ENCODE measurements around the gene DNAJC25.

Gene DNAJC25

GRCh38 chr9:111604054-111604615 is 27.0 kb upstream of the DNAJC25 start:
- peaks cover 0 to 3% (median 0%) of the 10 kb centered on the region in 4 donors for H3K4me1 ChIP-seq
- no peaks in the 10 kb centered on the region for H3K9me3 ChIP-seq
- no peak overlapping the region for H3K27ac ChIP-seq
- no peaks in the 10 kb centered on the region for H3K36me3 ChIP-seq
- no peak for TF ChIP-seq CTCF (IDR thresholded peaks at IDR 0.05)
- intact Hi-C loops (cut with DNase I; ENCODE audit: low total_unique reads): loop anchor here (10.0 kb wide), 1 partner anchor 119 kb away; the partner anchor contains the start of gene ECPAS
- no peak for DNase-seq
- peaks cover 0 to 7% of the 10 kb centered on the region in 2 donors for H3K27me3 ChIP-seq
- no peak overlapping the region for H3K4me3 ChIP-seq

DNA sequence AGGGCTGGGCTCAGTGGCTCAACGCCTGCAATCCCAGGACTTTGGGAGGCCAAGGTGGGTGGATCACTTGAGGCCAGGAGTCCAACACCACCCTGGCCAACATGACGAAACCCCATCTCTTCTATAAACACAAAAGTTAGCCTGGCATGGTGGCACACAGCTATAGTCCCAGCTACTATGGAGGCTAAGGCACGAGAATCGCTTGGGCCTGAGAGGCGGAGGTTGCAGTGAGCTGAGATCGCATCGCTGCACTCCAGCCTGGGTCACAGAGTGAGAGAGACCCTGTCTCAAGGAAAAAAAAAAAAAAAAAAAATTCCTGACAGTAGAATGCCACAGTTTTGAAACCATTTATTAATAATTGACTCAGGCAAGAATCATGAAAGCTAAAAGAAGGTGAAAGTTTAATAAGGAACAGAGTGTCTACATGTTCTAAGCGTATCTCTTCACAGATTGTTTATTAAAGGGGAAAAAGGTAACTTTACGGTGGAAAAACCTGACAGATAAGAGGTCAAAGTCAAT is 26.0 kb upstream of the DNAJC25 start:
- intact Hi-C loops (cut with DNase I; ENCODE audit: low total_unique reads): loop anchor here (10.0 kb wide), 1 partner anchor 120 kb away; the partner anchor contains the start of gene ECPAS
- TF ChIP-seq CTCF (IDR thresholded peaks at IDR 0.05): no peak
- Histone ChIP-seq H3K9me3 (no peaks in the 10 kb centered on the region), H3K27me3 (peaks cover 0 to 12% of the 10 kb centered on the region in 2 donors), H3K4me3 (no peak overlapping the region), H3K4me1 (no peaks in the 10 kb centered on the region), H3K36me3 (no peaks in the 10 kb centered on the region), H3K27ac (no peak overlapping the region)
- no peak for DNase-seq

DNA sequence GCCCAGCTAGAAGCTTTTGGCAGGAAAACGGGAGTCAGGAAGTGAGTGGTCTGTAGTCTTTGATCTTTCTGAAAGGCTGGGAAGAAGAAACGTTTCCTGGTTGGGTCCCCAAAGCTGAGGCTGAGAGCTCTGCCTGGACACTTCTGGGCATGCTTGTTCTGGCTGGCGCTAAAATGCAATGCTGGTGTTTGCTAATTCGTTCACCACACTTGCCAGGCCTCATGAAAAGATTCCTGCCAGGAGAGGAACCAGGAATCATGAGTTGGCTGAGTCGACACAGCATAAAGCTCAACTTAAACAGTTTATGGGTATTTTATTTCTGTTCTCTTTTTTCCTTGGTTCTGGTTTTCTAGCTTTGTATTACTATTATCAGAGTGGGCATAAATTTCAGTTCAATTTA is 21.0 kb upstream of the DNAJC25 start:
- TF ChIP-seq CTCF (IDR thresholded peaks at IDR 0.05): no peak
- Histone ChIP-seq H3K27ac (no peak overlapping the region), H3K36me3 (no peaks in the 10 kb centered on the region), H3K4me1 (no peaks in the 10 kb centered on the region), H3K4me3 (no peak overlapping the region), H3K27me3 (peaks cover 0 to 26% of the 10 kb centered on the region in 2 donors), H3K9me3 (no peaks in the 10 kb centered on the region)
- no peak for DNase-seq
- intact Hi-C loops (cut with DNase I; ENCODE audit: low total_unique reads): no loop called here

- H3K27ac ChIP-seq: no peak overlapping the region
- no peak for TF ChIP-seq CTCF (IDR thresholded peaks at IDR 0.05)
Observed at GRCh38 chr9:111610845-111611244, 20.3 kb upstream of the DNAJC25 start.

GRCh38 chr9:111613436-111614040 is 17.6 kb upstream of the DNAJC25 start:
- DNase-seq: no peak
- peaks cover 0 to 23% of the 10 kb centered on the region in 2 donors for H3K27me3 ChIP-seq
- H3K9me3 ChIP-seq: no peaks in the 10 kb centered on the region
- no peak overlapping the region for H3K27ac ChIP-seq
- H3K4me1 ChIP-seq: no peaks in the 10 kb centered on the region
- TF ChIP-seq CTCF (IDR thresholded peaks at IDR 0.05): no peak
- no peak overlapping the region for H3K4me3 ChIP-seq
- intact Hi-C loops (cut with DNase I; ENCODE audit: low total_unique reads): no loop called here
- H3K36me3 ChIP-seq: no peaks in the 10 kb centered on the region

More at GRCh38 chr9:111610845-111611244, 20.3 kb upstream of the DNAJC25 start:
- H3K36me3 ChIP-seq: no peaks in the 10 kb centered on the region
- intact Hi-C loops (cut with DNase I; ENCODE audit: low total_unique reads): no loop called here
- no peak for DNase-seq
- H3K4me3 ChIP-seq: no peak overlapping the region
- H3K9me3 ChIP-seq: no peaks in the 10 kb centered on the region
- peaks cover 0 to 26% of the 10 kb centered on the region in 2 donors for H3K27me3 ChIP-seq
- H3K4me1 ChIP-seq: no peaks in the 10 kb centered on the region
